ENCODE data around the gene LRRC3C. TPM values are rescaled to one million over a fixed set of nuclear protein-coding genes. Genes with fewer than 3 reads are reported as not detected.

Gene LRRC3C
- total RNA-seq, 1 experiment from 2014 or later, result not detected

GRCh38 chr17:39903158-39903884 lies 24.2 kb upstream of the LRRC3C start:
- CTCF ChIA-PET, result interaction anchor here (0.7 to 109.6 kb wide), 27 partner anchors 4 to 712 kb away, joined by 3 to 8195 read pairs (median 40); partner anchors contain the start of genes CSF3, ERBB2, GRB7 and GSDMA
- Mint-ChIP-seq H3K27me3 (ENCODE audit: unreplicated experiment) (no peaks in the 10 kb centered on the region), H3K4me1 (ENCODE audit: low read depth, unreplicated experiment) (peaks cover 12% of the 10 kb centered on the region), H3K36me3 (ENCODE audit: insufficient read depth, unreplicated experiment) (peaks cover 8% of the 10 kb centered on the region), H3K4me3 (ENCODE audit: low read depth, unreplicated experiment) (no peak overlapping the region), H3K27ac (ENCODE audit: unreplicated experiment) (no peak overlapping the region), H3K9me3 (ENCODE audit: low read depth, unreplicated experiment) (no peaks in the 10 kb centered on the region)
- no TSS peak for BruUV-seq (replicated peaks)
- DNase-seq, result peak; percentile 66
- no peak for TF ChIP-seq CTCF (IDR thresholded peaks at IDR 0.05; ENCODE audit: unreplicated experiment)
- intact Hi-C loops (cut with micrococcal nuclease; ENCODE audit: unreplicated experiment), result loop anchor here (10.0 kb wide), 1 partner anchor 771 kb away; no protein-coding TSS in a partner anchor

GRCh38 chr17:39904990-39905288 lies 22.6 kb upstream of the LRRC3C start:
- no peak overlapping the region for H3K27ac Mint-ChIP-seq (ENCODE audit: unreplicated experiment)
- intact Hi-C loops (cut with micrococcal nuclease; ENCODE audit: unreplicated experiment), result loop anchor here (10.0 kb wide), 1 partner anchor 770 kb away; no protein-coding TSS in a partner anchor
- H3K27me3 Mint-ChIP-seq (ENCODE audit: unreplicated experiment), result no peaks in the 10 kb centered on the region
- H3K4me1 Mint-ChIP-seq (ENCODE audit: low read depth, unreplicated experiment), result no peaks in the 10 kb centered on the region
- DNase-seq, result no peak
- no peaks in the 10 kb centered on the region for H3K9me3 Mint-ChIP-seq (ENCODE audit: low read depth, unreplicated experiment)
- peaks cover 4% of the 10 kb centered on the region for H3K36me3 Mint-ChIP-seq (ENCODE audit: insufficient read depth, unreplicated experiment)
- BruUV-seq (replicated peaks), result no TSS peak
- no peak overlapping the region for H3K4me3 Mint-ChIP-seq (ENCODE audit: low read depth, unreplicated experiment)
- no peak for TF ChIP-seq CTCF (IDR thresholded peaks at IDR 0.05; ENCODE audit: unreplicated experiment)
- CTCF ChIA-PET, result interaction anchor here (0.5 to 109.6 kb wide), 29 partner anchors 5 to 628 kb away, joined by 3 to 8195 read pairs (median 15); partner anchors contain the start of genes CSF3, ERBB2, GRB7 and GSDMA

- Mint-ChIP-seq H3K36me3 (ENCODE audit: insufficient read depth, unreplicated experiment) (peaks cover 4% of the 10 kb centered on the region), H3K27ac (ENCODE audit: unreplicated experiment) (no peak overlapping the region), H3K27me3 (ENCODE audit: unreplicated experiment) (no peaks in the 10 kb centered on the region), H3K4me1 (ENCODE audit: low read depth, unreplicated experiment) (no peaks in the 10 kb centered on the region), H3K9me3 (ENCODE audit: low read depth, unreplicated experiment) (no peaks in the 10 kb centered on the region), H3K4me3 (ENCODE audit: low read depth, unreplicated experiment) (no peak overlapping the region)
- peak; percentile 67 for DNase-seq
- no peak for TF ChIP-seq CTCF (IDR thresholded peaks at IDR 0.05; ENCODE audit: unreplicated experiment)
- CTCF ChIA-PET, result interaction anchor here (0.6 to 109.6 kb wide), 40 partner anchors 7 to 766 kb away, joined by 3 to 8195 read pairs (median 8); partner anchors contain the start of genes CSF3, ERBB2, GSDMA and GSDMB
- BruUV-seq (replicated peaks), result no TSS peak
- intact Hi-C loops (cut with micrococcal nuclease; ENCODE audit: unreplicated experiment), result loop anchor here (10.0 kb wide), 1 partner anchor 766 kb away; no protein-coding TSS in a partner anchor
Observed at GRCh38 chr17:39908789-39909352, 18.7 kb upstream of the LRRC3C start.

GRCh38 chr17:39913989-39914388 lies 13.5 kb upstream of the LRRC3C start:
- intact Hi-C loops (cut with micrococcal nuclease; ENCODE audit: unreplicated experiment), result no loop called here
- peaks cover 16% of the 10 kb centered on the region for H3K36me3 Mint-ChIP-seq (ENCODE audit: insufficient read depth, unreplicated experiment)
- CTCF ChIA-PET, result interaction anchor here (0.6 to 109.6 kb wide), 19 partner anchors 2 to 714 kb away, joined by 3 to 8195 read pairs (median 110); partner anchors contain the start of genes CSF3, ERBB2, GRB7 and GSDMA
- H3K4me3 Mint-ChIP-seq (ENCODE audit: low read depth, unreplicated experiment), result no peak overlapping the region
- BruUV-seq (replicated peaks), result no TSS peak
- peaks cover 24% of the 10 kb centered on the region for H3K4me1 Mint-ChIP-seq (ENCODE audit: low read depth, unreplicated experiment)
- H3K27me3 Mint-ChIP-seq (ENCODE audit: unreplicated experiment), result no peaks in the 10 kb centered on the region
- TF ChIP-seq CTCF (IDR thresholded peaks at IDR 0.05; ENCODE audit: unreplicated experiment), result no peak
- DNase-seq, result no peak
- no peaks in the 10 kb centered on the region for H3K9me3 Mint-ChIP-seq (ENCODE audit: low read depth, unreplicated experiment)
- H3K27ac Mint-ChIP-seq (ENCODE audit: unreplicated experiment), result no peak overlapping the region
